NCI-H748 treated with DMSO at 0.1 percent for 48 hours (cell line): ENCODE data around the gene RPS6KA2.

Experiments
- DNase-seq: peaks from one replicate; lab custom pipeline; 2025; lab: John Stamatoyannopoulos, UW

Gene RPS6KA2

DNA sequence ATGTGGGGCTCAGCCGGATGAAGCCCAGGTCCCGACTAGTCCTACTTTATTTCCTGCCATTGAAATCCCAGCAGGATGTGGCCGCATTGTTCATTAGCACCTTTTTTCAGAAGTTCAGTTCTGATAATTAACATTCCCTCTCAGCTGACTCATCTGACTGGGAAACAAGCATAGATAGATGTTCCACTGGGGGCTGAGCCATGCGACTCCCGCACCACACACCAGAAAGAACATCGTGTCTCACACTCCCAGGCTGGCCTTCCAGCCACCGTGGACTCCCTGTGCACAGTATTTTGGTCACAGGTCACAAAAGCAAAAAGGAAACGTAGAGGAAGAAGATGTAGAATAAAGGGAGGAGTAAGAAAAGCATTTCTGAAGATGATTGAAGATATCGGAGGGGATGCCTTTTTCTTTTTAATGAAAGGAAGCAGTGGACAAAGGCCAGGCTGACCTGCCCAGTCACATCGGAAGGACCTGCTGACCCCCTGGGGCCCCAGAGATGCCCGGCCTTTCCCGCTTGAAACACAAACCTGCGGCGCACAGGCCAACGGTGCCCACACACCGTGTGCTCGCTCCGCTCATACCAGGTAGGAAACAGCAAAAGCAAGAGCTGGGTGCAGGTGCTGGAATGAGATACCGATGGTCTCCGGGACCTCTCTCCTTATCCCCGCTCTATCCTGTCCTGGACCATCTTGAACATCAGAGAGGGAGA lies 11.8 kb downstream of the RPS6KA2 start:
- DNase-seq: no peak

- DNase-seq: no peak
Observed at GRCh38 chr6:166614589-166614988, 12.5 kb downstream of the RPS6KA2 start.

GRCh38 chr6:166614171-166614583 lies 12.9 kb downstream of the RPS6KA2 start:
- no peak for DNase-seq

DNA sequence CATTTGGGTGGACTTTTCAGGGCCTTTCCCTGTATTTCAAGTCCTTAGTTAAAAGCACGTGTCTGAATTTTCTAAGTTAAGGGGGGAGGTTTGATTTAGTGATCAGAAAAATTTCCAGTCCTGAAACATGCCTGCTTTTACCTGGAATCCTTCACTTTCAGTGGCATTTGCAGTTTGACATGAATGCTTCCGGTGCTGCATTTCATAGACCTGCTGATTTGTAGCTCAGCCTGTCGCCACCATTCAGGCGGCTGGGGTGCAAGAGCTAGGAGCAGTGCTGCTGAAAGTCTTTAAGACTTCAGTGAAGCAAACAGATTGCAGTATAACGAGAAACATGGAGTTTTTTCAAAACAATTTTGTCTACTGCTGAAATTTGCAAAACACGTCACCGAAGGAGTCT lies 14.0 kb downstream of the RPS6KA2 start:
- no peak for DNase-seq

GRCh38 chr6:166612471-166612881 lies 14.6 kb downstream of the RPS6KA2 start:
- DNase-seq: no peak

- no peak for DNase-seq
Observed at GRCh38 chr6:166611631-166612030, 15.4 kb downstream of the RPS6KA2 start.

- DNase-seq: no peak
Observed at GRCh38 chr6:166610069-166610468, 17.0 kb downstream of the RPS6KA2 start.

DNA sequence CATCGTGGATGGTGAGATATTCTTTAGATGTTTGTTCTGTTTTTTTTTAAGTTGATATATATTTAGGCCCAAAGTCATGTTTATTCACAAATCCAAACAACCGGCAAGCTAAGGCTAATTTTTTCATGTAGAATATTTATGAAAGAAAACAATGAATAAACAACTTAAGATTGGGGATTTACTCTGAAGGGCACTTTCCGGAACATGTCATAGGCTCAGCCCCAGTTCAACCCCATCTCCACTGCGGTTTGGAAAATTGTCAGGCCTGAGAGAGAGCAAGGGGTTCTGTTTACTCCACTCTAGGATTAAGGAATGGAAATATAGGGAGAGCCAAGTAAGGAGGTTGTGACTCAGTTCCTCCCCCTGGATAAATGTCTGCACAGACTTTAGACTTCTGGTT lies 18.3 kb downstream of the RPS6KA2 start:
- DNase-seq: no peak

DNA sequence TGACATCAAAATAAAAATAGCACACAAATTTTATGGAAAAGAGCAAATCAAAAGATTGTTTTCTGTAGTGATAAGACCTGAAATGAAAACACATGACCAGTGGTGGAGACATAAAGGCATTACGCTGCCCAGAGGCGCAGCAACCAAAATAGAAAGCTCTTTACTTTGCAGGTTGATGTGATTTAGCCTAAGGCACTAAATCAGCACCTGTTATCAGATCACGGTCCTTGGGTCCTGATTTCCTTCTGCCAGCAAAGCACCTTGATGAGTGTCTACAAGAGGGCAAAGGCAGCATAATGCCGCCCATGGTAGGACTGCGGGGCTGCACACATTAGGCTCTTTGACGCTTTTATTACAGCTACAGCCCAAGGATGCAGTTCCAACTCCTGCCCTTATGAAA lies 21.3 kb downstream of the RPS6KA2 start:
- no peak for DNase-seq

DNA sequence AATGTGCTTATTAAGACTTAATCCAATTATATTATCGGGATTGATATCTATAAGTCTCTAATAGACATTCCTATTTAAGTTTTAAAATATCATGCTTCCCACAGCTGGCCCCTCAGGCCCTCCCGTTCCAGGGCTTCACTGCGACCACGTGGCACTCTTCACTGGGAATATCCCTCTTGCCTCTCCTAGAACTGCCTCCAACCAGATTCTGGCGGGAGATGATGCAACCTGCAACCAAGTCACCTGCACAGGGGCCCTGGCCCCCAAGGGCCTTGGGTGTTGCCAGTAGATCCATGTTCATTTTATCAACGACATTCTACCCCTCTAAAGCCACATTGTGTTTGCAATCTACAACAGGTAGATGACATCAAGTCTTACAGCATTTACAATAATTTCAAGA lies 22.1 kb downstream of the RPS6KA2 start:
- DNase-seq: no peak

- DNase-seq: no peak
Observed at GRCh38 chr6:166604328-166604727, 22.7 kb downstream of the RPS6KA2 start.

- DNase-seq: no peak
Observed at GRCh38 chr6:166603043-166603690, 23.9 kb downstream of the RPS6KA2 start.

- DNase-seq: no peak
Observed at GRCh38 chr6:166601956-166602355, 25.1 kb downstream of the RPS6KA2 start.

GRCh38 chr6:166600931-166601330 lies 26.1 kb downstream of the RPS6KA2 start:
- DNase-seq: no peak

- no peak for DNase-seq
Observed at GRCh38 chr6:166599205-166599604, 27.8 kb downstream of the RPS6KA2 start.

DNA sequence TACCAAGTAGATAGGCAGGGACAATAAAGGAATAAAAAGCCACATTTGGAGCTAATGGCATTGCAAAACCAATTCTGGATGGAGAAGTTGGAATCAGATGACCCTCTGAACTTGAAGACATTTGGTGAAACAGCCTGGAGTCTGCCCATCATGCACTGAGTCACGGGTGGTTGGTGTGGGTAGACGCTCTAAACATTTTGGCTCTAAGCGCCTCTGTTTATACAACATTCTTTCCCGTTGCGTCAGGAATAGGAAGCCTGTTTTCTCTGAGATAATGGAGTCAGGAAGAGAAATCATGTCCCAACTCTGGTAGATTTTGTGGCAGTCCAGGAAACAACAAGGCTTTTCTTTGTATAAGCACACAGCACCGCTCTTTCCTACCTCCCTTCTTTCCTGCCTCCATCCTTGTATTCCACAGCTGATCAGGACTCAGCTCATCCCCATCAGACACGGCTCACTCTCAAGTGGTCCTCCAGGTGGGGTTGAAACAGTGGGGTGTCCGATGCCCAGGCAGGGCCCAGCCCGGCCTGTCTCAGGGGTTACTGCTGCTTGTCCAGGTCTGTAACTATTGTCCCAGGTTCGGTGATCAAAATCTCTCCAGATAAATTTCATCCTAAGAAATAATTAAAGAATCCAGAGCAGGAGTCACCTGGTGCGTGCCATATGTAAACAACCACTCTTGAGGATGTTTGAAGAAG lies 28.5 kb downstream of the RPS6KA2 start:
- DNase-seq: no peak

- peak; percentile 37 for DNase-seq
Observed at GRCh38 chr6:166597711-166598440, 29.2 kb downstream of the RPS6KA2 start.

GRCh38 chr6:166596776-166597507 lies 30.1 kb downstream of the RPS6KA2 start:
- no peak for DNase-seq

DNA sequence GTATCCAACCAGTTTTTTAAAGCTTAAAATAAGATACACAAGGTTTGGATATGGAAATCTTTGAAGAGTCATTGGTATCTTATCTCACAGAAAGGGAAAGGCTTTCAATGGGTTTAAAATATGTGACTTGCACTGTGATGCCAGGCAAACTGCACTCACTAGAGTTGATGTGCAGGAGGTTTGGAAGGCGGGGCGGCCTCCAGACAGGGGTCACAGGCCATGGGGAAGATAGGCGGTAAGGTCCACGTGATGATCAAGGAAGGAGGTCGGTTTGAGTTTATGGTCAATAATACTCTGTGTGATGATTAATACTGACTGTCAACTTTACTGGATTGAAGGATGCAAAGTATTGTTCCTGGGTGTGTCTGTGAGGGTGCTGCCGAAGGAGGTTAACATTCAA lies 31.1 kb downstream of the RPS6KA2 start:
- DNase-seq: no peak

DNA sequence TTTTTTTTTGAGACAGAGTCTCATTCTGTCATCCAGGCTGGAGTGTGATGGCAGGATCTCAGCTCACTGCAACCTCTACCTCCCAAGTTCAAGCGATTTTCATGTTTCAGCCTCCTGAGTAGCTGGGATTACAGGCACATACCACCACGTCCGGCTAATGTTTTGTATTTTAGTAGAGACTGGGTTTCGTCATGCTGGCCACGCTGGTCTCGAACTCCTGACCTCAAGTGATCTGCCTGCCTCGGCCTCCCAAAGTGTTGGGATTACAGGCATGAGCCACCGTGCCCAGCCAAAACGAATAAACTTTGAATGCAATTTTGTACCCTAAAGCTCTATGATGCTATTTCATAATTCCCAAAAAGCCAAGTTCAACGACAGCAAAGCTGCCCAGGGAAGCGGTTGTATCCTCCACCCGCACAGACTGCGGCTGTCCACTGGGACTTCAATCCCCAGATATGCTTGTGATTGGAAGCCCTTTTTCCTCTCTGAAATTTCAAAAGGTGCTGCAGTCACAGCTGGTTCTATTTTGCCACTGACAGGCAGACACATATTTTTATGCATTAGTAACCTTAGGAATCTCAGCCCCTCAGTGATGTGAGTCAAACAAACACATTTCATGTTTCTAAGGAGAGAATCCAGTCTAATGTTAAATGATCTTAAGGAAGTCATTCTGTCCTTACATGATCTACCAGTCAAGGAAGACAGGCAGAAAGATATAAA lies 31.8 kb downstream of the RPS6KA2 start:
- no peak for DNase-seq

GRCh38 chr6:166592821-166593220 lies 34.2 kb downstream of the RPS6KA2 start:
- no peak for DNase-seq
